Measurements from ENCODE around the gene ANKIB1. TPM values are rescaled to one million over a fixed set of nuclear protein-coding genes. Genes with fewer than 3 reads are reported as not detected.

ANKIB1 gene
- total and polyA plus RNA-seq, 2 donors (not counting 1 experiment from before 2014, with no cell fraction given), result 16.5 to 76.7 TPM

DNA sequence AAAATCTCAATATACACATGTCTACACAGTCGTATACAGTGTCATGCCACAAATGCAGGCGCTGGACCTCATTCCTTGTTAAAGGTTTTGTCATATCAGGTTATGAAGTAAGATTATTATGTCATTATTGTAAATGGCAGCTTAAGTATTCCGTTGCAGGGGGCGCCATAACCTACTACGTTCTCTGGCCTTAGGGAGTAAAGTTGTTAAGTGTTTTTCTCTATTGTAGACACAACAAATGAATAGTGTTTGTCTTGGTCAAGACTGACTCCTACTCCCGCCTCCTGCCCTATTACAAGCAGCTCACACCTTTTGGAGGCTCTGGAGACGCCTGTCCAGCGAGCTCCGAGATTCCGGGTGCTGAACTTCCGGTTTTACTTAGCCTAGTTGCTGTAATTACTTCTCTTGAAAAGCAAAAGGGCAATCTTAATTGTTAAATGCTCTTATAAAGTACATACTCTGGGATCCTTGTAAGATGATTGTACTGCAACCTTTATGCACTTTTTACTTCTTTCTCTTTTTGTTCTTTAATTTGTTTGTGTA, 202.5 kb downstream of the ANKIB1 start:
- Histone ChIP-seq H3K9ac (ENCODE audit: low read length) (peak overlapping the region; percentile 98), H3K36me3 (replicated peaks in 1 of 2; ENCODE audit: control extremely low read depth in 1 of 2, control insufficient read depth in 1 of 2, extremely low read depth in 1 of 2, insufficient read depth in 2 of 2, low read length in 1 of 2) (peaks cover 7 to 30% of the 10 kb centered on the region in 2 experiments), H3K9me3 (ENCODE audit: control extremely low read depth in 1 of 3, control insufficient read depth in 2 of 3, insufficient read depth in 1 of 3, low read length in 2 of 3) (no peaks in the 10 kb centered on the region), H3K27me3 (replicated peaks in 1 of 4; ENCODE audit: control extremely low read depth in 1 of 4, control insufficient read depth in 3 of 4, insufficient read depth in 4 of 4, low read length in 3 of 4) (no peaks in the 10 kb centered on the region), H3K79me2 (ENCODE audit: control insufficient read depth, insufficient read depth, low read length) (peaks cover 4% of the 10 kb centered on the region), H3K4me1 (ENCODE audit: control insufficient read depth in 2 of 2, insufficient read depth in 2 of 2, low read length in 2 of 2) (peaks cover 6 to 12% of the 10 kb centered on the region in 2 donors), H4K20me1 (ENCODE audit: control insufficient read depth, insufficient read depth, low read length, poor library complexity, severe bottlenecking) (no peaks in the 10 kb centered on the region), H2AFZ (ENCODE audit: insufficient read depth, low read depth, low read length, poor library complexity, severe bottlenecking) (peak overlapping the region; percentile 97), H3K4me3 (ENCODE audit: control extremely low read depth in 1 of 5, extremely low read depth in 1 of 5, insufficient read depth in 1 of 5, low read depth in 2 of 5, low read length in 4 of 5) (peak overlapping the region; percentile 69 to 97 (median 93)), H3K4me2 (replicated peaks; ENCODE audit: low read depth, low read length, poor library complexity, severe bottlenecking) (peak overlapping the region; percentile 72), H3K27ac (ENCODE audit: low read length in 2 of 2) (peak overlapping the region; percentile 89 to 97)
- TF ChIP-seq EZH2 (IDR thresholded peaks at IDR 0.05; ENCODE audit: borderline replicate concordance, insufficient read depth, low read depth, low read length, poor library complexity, severe bottlenecking), result no peak
- TF ChIP-seq, protein P1, sequence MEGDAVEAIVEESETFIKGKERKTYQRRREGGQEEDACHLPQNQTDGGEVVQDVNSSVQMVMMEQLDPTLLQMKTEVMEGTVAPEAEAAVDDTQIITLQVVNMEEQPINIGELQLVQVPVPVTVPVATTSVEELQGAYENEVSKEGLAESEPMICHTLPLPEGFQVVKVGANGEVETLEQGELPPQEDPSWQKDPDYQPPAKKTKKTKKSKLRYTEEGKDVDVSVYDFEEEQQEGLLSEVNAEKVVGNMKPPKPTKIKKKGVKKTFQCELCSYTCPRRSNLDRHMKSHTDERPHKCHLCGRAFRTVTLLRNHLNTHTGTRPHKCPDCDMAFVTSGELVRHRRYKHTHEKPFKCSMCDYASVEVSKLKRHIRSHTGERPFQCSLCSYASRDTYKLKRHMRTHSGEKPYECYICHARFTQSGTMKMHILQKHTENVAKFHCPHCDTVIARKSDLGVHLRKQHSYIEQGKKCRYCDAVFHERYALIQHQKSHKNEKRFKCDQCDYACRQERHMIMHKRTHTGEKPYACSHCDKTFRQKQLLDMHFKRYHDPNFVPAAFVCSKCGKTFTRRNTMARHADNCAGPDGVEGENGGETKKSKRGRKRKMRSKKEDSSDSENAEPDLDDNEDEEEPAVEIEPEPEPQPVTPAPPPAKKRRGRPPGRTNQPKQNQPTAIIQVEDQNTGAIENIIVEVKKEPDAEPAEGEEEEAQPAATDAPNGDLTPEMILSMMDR (IDR thresholded peaks at IDR 0.05), result peak; percentile 54
- Mint-ChIP-seq H3K27me3 (no peaks in the 10 kb centered on the region), H3K4me1 (peaks cover 8% of the 10 kb centered on the region), H3K9me3 (ENCODE audit: insufficient read depth) (no peaks in the 10 kb centered on the region), H3K27ac (peak overlapping the region; percentile 94), H3K4me3 (peak overlapping the region; percentile 94)
- WGBS (ENCODE audit: insufficient coverage), result 0% methylated on average over 2 of the region's 11 CpGs
- intact Hi-C loops (cut with micrococcal nuclease), result loop anchor here (1.0 to 10.0 kb wide), 4 partner anchors 80 to 1363 kb away; partner anchors contain the start of genes FAM133B, PEX1 and RBM48
- DNase-seq, result peak; percentile 87
- ChIA-PET CTCF (interaction anchor here (0.6 to 6.4 kb wide), 15 partner anchors 8 to 1739 kb away, joined by 3 to 133 read pairs (median 5); partner anchors contain the start of genes ANKIB1, KRIT1, MTERF1 and PEX1), POLR2A (interaction anchor here (0.8 to 2.2 kb wide), 5 partner anchors 24 to 314 kb away, joined by 3 to 17 read pairs (median 5); partner anchors contain the start of genes ANKIB1, CYP51A1, FAM133B and KRIT1)
- peak; percentile 44 for ATAC-seq (ENCODE audit: low read depth)

Small RNA genes lying within 50 kb of the gene (small RNA-seq; reads per million reads assigned to genes)
- gene MIR1285-1 (ENCODE audit: insufficient read length, low read depth, low replicate concordance) (not detected), gene RF00019 (ENCODE audit: insufficient read length, low read depth, low replicate concordance) (not detected)

Other genes with a start within 250 kb of the ANKIB1 start
- gene CYP51A1, start 111.5 kb upstream of the ANKIB1 start, total RNA-seq, result 36.1 and 37.9 TPM in 2 replicates
- 6.3 and 17.5 TPM in 2 replicates for gene CYP51A1, start 111.5 kb upstream of the ANKIB1 start, polyA plus RNA-seq
- 0.15 and 0.17 TPM in 2 replicates for gene LRRD1, start 66.8 kb upstream of the ANKIB1 start, total RNA-seq
- gene LRRD1, start 66.8 kb upstream of the ANKIB1 start, polyA plus RNA-seq, result 0.03 TPM in 1 of 2 replicates, not detected in the other
- 78.1 and 85.1 TPM in 2 replicates for gene KRIT1, start 60 bp upstream of the ANKIB1 start, total RNA-seq
- gene KRIT1, start 60 bp upstream of the ANKIB1 start, polyA plus RNA-seq, result 25.0 and 48.1 TPM in 2 replicates
- 65.9 and 71.7 TPM in 2 replicates for gene GATAD1, start 201.5 kb downstream of the ANKIB1 start, total RNA-seq
- gene GATAD1, start 201.5 kb downstream of the ANKIB1 start, polyA plus RNA-seq, result 33.3 and 33.6 TPM in 2 replicates
- not detected in 2 replicates for gene ERVW-1, start 232.0 kb downstream of the ANKIB1 start, total RNA-seq
- not detected in 2 replicates for gene ERVW-1, start 232.0 kb downstream of the ANKIB1 start, polyA plus RNA-seq